Right atrium auricular region (tissue), 2 donors: Measurements from ENCODE around the gene ARMC9. TPM values are rescaled to one million over a fixed set of nuclear protein-coding genes. Genes with fewer than 3 reads are reported as not detected.

Experiments used
- DNase-seq: peaks from one replicate; pipeline ENCODE4 v3.0.0-alpha.2; 2019; ENCODE audit warnings: low spot score
- H3K27ac ChIP-seq, 2 donors: fragments of 200-600 bp; sonication (generic); 1 replicate in 1 of 2; 2 replicates in 1 of 2; pipeline ENCODE4 v1.5.1; 2016 to 2019
- H3K27me3 ChIP-seq, 2 donors: fragments of 200-600 bp; sonication (generic); one replicate each; pipeline versions ENCODE4 v1.5.1 to v1.6.0; 2017 to 2019
- H3K36me3 ChIP-seq: fragments of 200-600 bp; sonication (generic); one replicate; pipeline ENCODE4 v1.5.1; 2016
- H3K4me1 ChIP-seq, 2 donors: fragments of 200-600 bp; sonication (generic); one replicate each; pipeline versions ENCODE4 v1.5.1 to v1.6.0; 2017 to 2019
- H3K4me3 ChIP-seq, 2 donors: fragments of 200-600 bp; sonication (generic); 1 replicate in 1 of 2; 2 replicates in 1 of 2; pipeline ENCODE4 v1.5.1; 2017 to 2019; ENCODE audit warnings: mild to moderate bottlenecking in 1 of 2, moderate library complexity in 1 of 2
- H3K9me3 ChIP-seq, 2 donors: fragments of 200-600 bp; sonication (generic); one replicate each; pipeline ENCODE4 v1.5.1; 2019
- microRNA-seq, 2 donors: library from miRNA; unstranded; fragments of <30 nt; microRNA quantifications; one replicate each; pipeline ENCODE4, GENCODE V29; 2016 to 2017; ENCODE audit warnings: borderline number of aligned reads in 2 of 2, borderline replicate concordance in 1 of 2
- total RNA-seq, 2 donors: library from RNA; depleted of rRNA; stranded (reverse); fragments of >200 nt; gene quantifications; one replicate each; pipeline ENCODE4 v1.1.0, GENCODE V29; 2016
- TF ChIP-seq, protein P1 (sequence below), 2 donors: fragments of 200-600 bp; sonication (generic); IDR thresholded peaks; one replicate each; pipeline ENCODE4 v1.5.1; 2019; ENCODE audit warnings: antibody characterized with exemption in 2 of 2

The ARMC9 gene
- total RNA-seq, 2 donors from 2014 or later: 2.0 to 2.9 TPM

GRCh38 chr2:231418820-231419640 is 220.6 kb downstream of the ARMC9 start:
- TF ChIP-seq, protein P1, sequence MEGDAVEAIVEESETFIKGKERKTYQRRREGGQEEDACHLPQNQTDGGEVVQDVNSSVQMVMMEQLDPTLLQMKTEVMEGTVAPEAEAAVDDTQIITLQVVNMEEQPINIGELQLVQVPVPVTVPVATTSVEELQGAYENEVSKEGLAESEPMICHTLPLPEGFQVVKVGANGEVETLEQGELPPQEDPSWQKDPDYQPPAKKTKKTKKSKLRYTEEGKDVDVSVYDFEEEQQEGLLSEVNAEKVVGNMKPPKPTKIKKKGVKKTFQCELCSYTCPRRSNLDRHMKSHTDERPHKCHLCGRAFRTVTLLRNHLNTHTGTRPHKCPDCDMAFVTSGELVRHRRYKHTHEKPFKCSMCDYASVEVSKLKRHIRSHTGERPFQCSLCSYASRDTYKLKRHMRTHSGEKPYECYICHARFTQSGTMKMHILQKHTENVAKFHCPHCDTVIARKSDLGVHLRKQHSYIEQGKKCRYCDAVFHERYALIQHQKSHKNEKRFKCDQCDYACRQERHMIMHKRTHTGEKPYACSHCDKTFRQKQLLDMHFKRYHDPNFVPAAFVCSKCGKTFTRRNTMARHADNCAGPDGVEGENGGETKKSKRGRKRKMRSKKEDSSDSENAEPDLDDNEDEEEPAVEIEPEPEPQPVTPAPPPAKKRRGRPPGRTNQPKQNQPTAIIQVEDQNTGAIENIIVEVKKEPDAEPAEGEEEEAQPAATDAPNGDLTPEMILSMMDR (IDR thresholded peaks at IDR 0.05): no peak
- H3K4me3 ChIP-seq: no peak overlapping the region
- no peak overlapping the region for H3K27ac ChIP-seq
- no peaks in the 10 kb centered on the region for H3K4me1 ChIP-seq
- H3K36me3 ChIP-seq: no peaks in the 10 kb centered on the region
- no peak for DNase-seq
- H3K9me3 ChIP-seq: no peaks in the 10 kb centered on the region
- H3K27me3 ChIP-seq: no peaks in the 10 kb centered on the region

DNA sequence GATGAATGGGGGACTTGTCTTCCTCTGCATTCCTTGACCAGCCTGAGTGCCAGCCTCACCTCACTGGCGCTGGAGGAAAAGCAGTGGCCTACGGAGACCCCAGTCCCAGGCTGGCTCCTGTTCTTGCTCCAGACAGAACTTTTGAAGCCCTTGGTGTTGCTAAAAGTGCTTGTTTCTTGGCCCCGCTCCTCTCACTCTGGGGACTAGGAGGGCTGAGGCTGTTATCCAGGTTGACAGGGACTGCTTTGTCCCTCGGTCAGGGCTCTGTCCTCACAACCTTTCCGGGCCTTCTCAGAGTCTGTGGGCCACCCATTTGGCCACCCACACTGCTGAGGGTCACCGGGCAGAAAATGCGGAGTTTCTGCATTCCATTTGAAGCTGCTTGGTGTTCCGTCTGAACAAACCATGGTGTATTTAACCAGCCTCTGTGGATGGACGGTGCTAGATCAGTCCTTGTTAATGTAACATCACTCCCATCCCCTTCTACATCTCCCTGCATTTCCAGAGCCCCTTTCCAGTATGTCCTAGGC is 222.7 kb downstream of the ARMC9 start:
- H3K27ac ChIP-seq: no peak overlapping the region
- DNase-seq: no peak
- H3K4me3 ChIP-seq: no peak overlapping the region
- no peaks in the 10 kb centered on the region for H3K4me1 ChIP-seq
- H3K36me3 ChIP-seq: no peaks in the 10 kb centered on the region
- H3K9me3 ChIP-seq: no peaks in the 10 kb centered on the region
- H3K27me3 ChIP-seq: no peaks in the 10 kb centered on the region
- TF ChIP-seq, protein P1 (IDR thresholded peaks at IDR 0.05): no peak

GRCh38 chr2:231422056-231422455 is 223.6 kb downstream of the ARMC9 start:
- DNase-seq: no peak
- no peak overlapping the region for H3K4me3 ChIP-seq
- H3K9me3 ChIP-seq: no peaks in the 10 kb centered on the region
- H3K27ac ChIP-seq: no peak overlapping the region
- no peaks in the 10 kb centered on the region for H3K4me1 ChIP-seq
- TF ChIP-seq, protein P1 (IDR thresholded peaks at IDR 0.05): no peak
- no peaks in the 10 kb centered on the region for H3K27me3 ChIP-seq
- H3K36me3 ChIP-seq: no peaks in the 10 kb centered on the region

GRCh38 chr2:231423176-231423575 is 224.7 kb downstream of the ARMC9 start:
- Histone ChIP-seq H3K27ac (no peak overlapping the region), H3K4me1 (no peaks in the 10 kb centered on the region), H3K9me3 (no peaks in the 10 kb centered on the region), H3K4me3 (no peak overlapping the region), H3K36me3 (no peaks in the 10 kb centered on the region), H3K27me3 (no peaks in the 10 kb centered on the region)
- TF ChIP-seq, protein P1 (IDR thresholded peaks at IDR 0.05): no peak
- DNase-seq: no peak

Small RNA genes within 50 kb of the gene (microRNA-seq; reads per million reads assigned to microRNA genes)
- gene MIR4777: 0 to 0.71 reads per million in 2 donors

Other genes starting within 250 kb of the ARMC9 start
- gene SPATA3, start 202.5 kb upstream of the ARMC9 start, total RNA-seq: not detected
- gene C2orf72, start 161.1 kb upstream of the ARMC9 start, total RNA-seq: under 1 TPM in 1 of 2 donors, not detected in 1; 0.08 TPM
- gene PSMD1, start 141.8 kb upstream of the ARMC9 start, total RNA-seq: 10 to 100 TPM; 53.1 to 75.4 TPM
- gene HTR2B, start 73.6 kb upstream of the ARMC9 start, total RNA-seq: 1 to 10 TPM; 2.8 to 7.3 TPM
- 1 to 10 TPM; 4.0 to 9.4 TPM for gene B3GNT7, start 197.1 kb downstream of the ARMC9 start, total RNA-seq